MCF 10A (cell line): Measurements from ENCODE around the gene BCR. TPM values are rescaled to one million over a fixed set of nuclear protein-coding genes. Genes with fewer than 3 reads are reported as not detected.

Source experiments
- BruUV-seq: library from RNA; stranded (reverse); fragments of 400-500 nt; replicated peaks from 2 replicates; lab custom pipeline; 2021; lab: Mats Ljungman, UMichigan
- CTCF ChIA-PET: fragments of 300-600 bp; sonication (Branson Sonifier 250); formaldehyde crosslinking; extraction: SDS; loops from one replicate; lab custom pipeline; 2021; ENCODE audit warnings: antibody characterized with exemption, inconsistent platforms; lab: Yijun Ruan, JAX
- POLR2A ChIA-PET: fragments of 300-600, 350-650 bp; sonication (Branson Sonifier 250); formaldehyde crosslinking; extraction: SDS; loops from one replicate; lab custom pipeline; 2020; ENCODE audit warnings: antibody characterized with exemption, inconsistent platforms; lab: Yijun Ruan, JAX
- DNase-seq: peaks from one replicate; pipeline ENCODE4 v3.0.0-alpha.2; 2018; ENCODE audit not compliant: unreplicated experiment
- H3K27ac Mint-ChIP-seq: one replicate; pipeline ENCODE4 v1.8.0; 2022; ENCODE audit warnings: mild to moderate bottlenecking, low read depth, mixed read lengths; ENCODE audit not compliant: unreplicated experiment
- H3K27me3 Mint-ChIP-seq: one replicate; pipeline ENCODE4 v1.8.0; 2022; ENCODE audit warnings: mixed read lengths; ENCODE audit not compliant: insufficient read depth, unreplicated experiment
- H3K36me3 Mint-ChIP-seq: one replicate; pipeline ENCODE4 v1.8.0; 2022; ENCODE audit warnings: mild to moderate bottlenecking, moderate library complexity, mixed read lengths; ENCODE audit not compliant: insufficient read depth, unreplicated experiment
- H3K4me1 Mint-ChIP-seq: one replicate; pipeline ENCODE4 v1.8.0; 2022; ENCODE audit warnings: mixed read lengths; ENCODE audit not compliant: insufficient read depth, unreplicated experiment
- H3K4me3 Mint-ChIP-seq: one replicate; pipeline ENCODE4 v1.8.0; 2022; ENCODE audit warnings: mild to moderate bottlenecking, moderate library complexity, mixed read lengths; ENCODE audit not compliant: unreplicated experiment
- H3K9me3 Mint-ChIP-seq: one replicate; pipeline ENCODE4 v1.8.0; 2022; ENCODE audit warnings: mixed read lengths; ENCODE audit not compliant: unreplicated experiment
- CTCF ChIP-seq: fragments of 200-600 bp; IDR thresholded peaks from one replicate; pipeline ENCODE4 v1.8.0; 2022; ENCODE audit warnings: antibody characterized with exemption, mild to moderate bottlenecking; ENCODE audit not compliant: unreplicated experiment
- intact Hi-C: fragments of 100-400 bp; cut with micrococcal nuclease; formaldehyde crosslinking; loops from 2 replicates; pipeline ENCODE4 v1.14.1; 2022
- total RNA-seq: library from RNA; stranded (reverse); gene quantifications from 2 replicates; pipeline ENCODE4 v1.2.3, GENCODE V29; 2022

The BCR gene
- total RNA-seq, 1 experiment from 2014 or later, result 77.9 TPM

DNA sequence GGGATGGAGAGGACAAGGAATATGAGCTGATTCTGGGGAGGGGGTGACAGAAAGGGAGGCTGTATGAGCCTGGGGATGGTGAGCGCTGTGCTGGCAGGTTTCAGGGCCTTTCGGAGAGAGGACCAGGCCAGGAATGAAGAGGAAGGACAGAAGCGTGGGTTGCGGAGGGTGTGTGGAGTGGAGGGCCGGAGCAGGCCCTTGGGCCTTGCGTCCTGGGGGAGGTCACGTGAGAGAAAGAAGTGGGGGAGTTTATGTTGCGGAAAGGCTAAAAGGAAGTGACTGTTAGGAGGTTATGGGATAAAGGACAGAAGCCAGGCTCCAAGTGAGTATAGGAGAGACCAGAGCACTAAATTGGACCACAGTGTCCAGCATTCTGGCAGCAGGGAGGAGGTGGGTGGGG lies 17.5 kb downstream of the BCR start:
- Mint-ChIP-seq H3K4me3 (no peak overlapping the region), H3K27ac (peak overlapping the region; percentile 74), H3K36me3 (no peaks in the 10 kb centered on the region), H3K9me3 (no peaks in the 10 kb centered on the region), H3K4me1 (peaks cover 35% of the 10 kb centered on the region), H3K27me3 (no peaks in the 10 kb centered on the region)
- TF ChIP-seq CTCF, result no peak
- DNase-seq, result no peak
- intact Hi-C loops, result no loop called here
- CTCF ChIA-PET, result no interaction called here
- BruUV-seq, result no TSS peak
- POLR2A ChIA-PET, result no interaction called here

DNA sequence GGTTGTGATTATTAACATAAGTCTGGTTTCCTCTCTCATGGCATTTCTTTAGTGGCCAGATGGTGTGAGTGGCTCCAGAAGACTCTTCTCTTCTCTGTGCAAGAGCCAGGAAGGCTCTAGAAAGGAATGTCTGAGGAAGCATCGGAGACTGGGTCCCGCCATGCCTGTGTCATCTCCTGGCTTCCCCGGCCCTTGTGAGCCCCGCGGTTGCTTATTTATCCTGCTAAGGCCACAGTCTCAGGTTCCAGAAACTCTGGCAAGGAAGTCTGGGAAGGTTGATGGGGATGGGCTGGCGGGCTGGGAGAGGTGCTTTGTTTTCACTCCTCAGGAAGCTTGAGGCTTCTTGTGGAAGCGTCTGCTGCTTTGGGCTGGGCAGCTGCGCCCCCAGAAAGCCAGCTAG lies 18.9 kb downstream of the BCR start:
- ChIA-PET POLR2A (no interaction called here), CTCF (no interaction called here)
- no peaks in the 10 kb centered on the region for H3K9me3 Mint-ChIP-seq
- H3K27me3 Mint-ChIP-seq, result no peaks in the 10 kb centered on the region
- no peak for DNase-seq
- H3K27ac Mint-ChIP-seq, result peak overlapping the region; percentile 27
- peaks cover 25% of the 10 kb centered on the region for H3K4me1 Mint-ChIP-seq
- no peak overlapping the region for H3K4me3 Mint-ChIP-seq
- intact Hi-C loops, result no loop called here
- no peak for TF ChIP-seq CTCF
- BruUV-seq, result no TSS peak
- H3K36me3 Mint-ChIP-seq, result peaks cover 6% of the 10 kb centered on the region

- intact Hi-C loops, result no loop called here
- POLR2A ChIA-PET, result interaction anchor here (1.1 kb wide), 1 partner anchor 17 kb away, joined by 3 read pairs; no protein-coding TSS in a partner anchor
- Mint-ChIP-seq H3K27ac (no peak overlapping the region), H3K9me3 (no peaks in the 10 kb centered on the region), H3K36me3 (peaks cover 11% of the 10 kb centered on the region), H3K4me1 (peaks cover 39% of the 10 kb centered on the region), H3K4me3 (no peak overlapping the region), H3K27me3 (no peaks in the 10 kb centered on the region)
- CTCF ChIA-PET, result interaction anchor here (0.6 to 1.2 kb wide), 4 partner anchors 20 to 1007 kb away, joined by 3 read pairs; partner anchors contain the start of gene BCR
- no peak for DNase-seq
- no peak for TF ChIP-seq CTCF
- no TSS peak for BruUV-seq
Measured at GRCh38 chr22:23200898-23201297, 20.6 kb downstream of the BCR start.

DNA sequence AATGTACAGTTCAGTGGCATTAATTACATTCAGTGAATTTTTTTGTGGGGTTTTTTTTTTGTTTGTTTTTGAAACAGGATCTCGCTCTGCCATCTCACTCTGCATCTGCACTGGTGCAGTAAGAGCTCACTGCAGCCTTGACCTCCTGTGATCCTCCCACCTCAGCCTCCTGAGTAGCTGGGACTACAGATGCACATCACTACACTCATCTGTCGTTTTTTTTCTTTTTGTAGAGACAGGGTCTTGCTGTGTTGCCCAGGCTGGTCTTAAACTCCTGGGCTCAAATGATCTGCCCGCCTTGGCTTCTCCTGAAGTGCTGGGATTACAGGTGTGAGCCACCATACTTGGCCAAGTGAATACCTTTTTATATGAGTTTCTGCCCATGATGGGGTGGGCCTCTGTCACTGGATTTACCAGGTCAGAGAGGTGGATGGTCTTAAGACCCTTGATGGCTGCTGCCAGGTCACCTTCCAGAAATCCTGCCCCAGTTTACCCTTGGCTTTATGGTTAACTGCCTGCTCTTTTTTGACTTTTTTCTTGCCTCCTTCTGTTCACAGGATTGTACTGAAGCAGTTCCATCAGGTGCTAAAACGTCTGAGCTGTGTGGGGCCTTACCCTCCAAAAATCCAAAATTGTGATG lies 22.6 kb downstream of the BCR start:
- H3K4me1 Mint-ChIP-seq, result peaks cover 41% of the 10 kb centered on the region
- no peak overlapping the region for H3K27ac Mint-ChIP-seq
- peaks cover 11% of the 10 kb centered on the region for H3K36me3 Mint-ChIP-seq
- ChIA-PET POLR2A (interaction anchor here (0.6 to 2.0 kb wide), 2 partner anchors 10 to 520 kb away, joined by 3 to 7 read pairs; no protein-coding TSS in a partner anchor), CTCF (interaction anchor here (0.7 to 1.1 kb wide), 3 partner anchors 14 to 79 kb away, joined by 3 to 5 read pairs (median 4); no protein-coding TSS in a partner anchor)
- H3K9me3 Mint-ChIP-seq, result no peaks in the 10 kb centered on the region
- BruUV-seq, result no TSS peak
- no peak for TF ChIP-seq CTCF
- no peaks in the 10 kb centered on the region for H3K27me3 Mint-ChIP-seq
- no peak for DNase-seq
- H3K4me3 Mint-ChIP-seq, result no peak overlapping the region
- intact Hi-C loops, result no loop called here
